ENCODE measurements around the gene NAB1.
A peak's percentile ranks its signal among the peaks of the same experiment; 100 is the strongest.

NAB1 gene

DNA sequence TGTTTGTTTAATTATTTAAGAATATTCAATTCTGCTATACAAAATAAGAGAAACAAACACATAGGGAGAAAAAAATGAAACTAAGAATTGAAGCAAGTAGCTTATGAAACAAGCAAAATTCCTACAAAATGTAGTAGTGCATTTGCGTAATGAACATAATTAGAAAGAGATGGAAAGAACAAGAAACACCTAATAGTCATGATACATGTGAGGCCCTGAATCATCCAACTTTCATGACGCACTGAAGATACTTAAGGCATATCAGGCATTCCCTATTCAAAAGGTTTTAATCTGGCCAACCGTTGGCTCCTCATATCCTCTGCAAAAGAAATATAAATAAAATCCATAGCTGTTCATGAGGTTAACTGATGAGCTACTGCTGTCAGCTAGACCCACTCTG lies 14.5 kb upstream of the NAB1 start:
- no peak for TF ChIP-seq CTCF (conservative IDR thresholded peaks at IDR 0.05; ENCODE audit: low read depth, low read length)
- no peak overlapping the region for H3K4me3 ChIP-seq (ENCODE audit: low read length)
- DNase-seq (ENCODE audit: low read depth) = no peak

- no peak overlapping the region for H3K4me3 ChIP-seq (ENCODE audit: low read length)
- no peak for DNase-seq (ENCODE audit: low read depth)
- TF ChIP-seq CTCF (conservative IDR thresholded peaks at IDR 0.05; ENCODE audit: low read depth, low read length) = peak; percentile 28
Observed at GRCh38 chr2:190635781-190636180, 13.1 kb upstream of the NAB1 start.

GRCh38 chr2:190636361-190636760 lies 12.5 kb upstream of the NAB1 start:
- DNase-seq (ENCODE audit: low read depth) = peak; percentile 80
- H3K4me3 ChIP-seq (ENCODE audit: low read length) = no peak overlapping the region
- no peak for TF ChIP-seq CTCF (conservative IDR thresholded peaks at IDR 0.05; ENCODE audit: low read depth, low read length)

GRCh38 chr2:190637281-190637734 lies 11.6 kb upstream of the NAB1 start:
- TF ChIP-seq CTCF (conservative IDR thresholded peaks at IDR 0.05; ENCODE audit: low read depth, low read length) = no peak
- peak; percentile 56 for DNase-seq (ENCODE audit: low read depth)

DNA sequence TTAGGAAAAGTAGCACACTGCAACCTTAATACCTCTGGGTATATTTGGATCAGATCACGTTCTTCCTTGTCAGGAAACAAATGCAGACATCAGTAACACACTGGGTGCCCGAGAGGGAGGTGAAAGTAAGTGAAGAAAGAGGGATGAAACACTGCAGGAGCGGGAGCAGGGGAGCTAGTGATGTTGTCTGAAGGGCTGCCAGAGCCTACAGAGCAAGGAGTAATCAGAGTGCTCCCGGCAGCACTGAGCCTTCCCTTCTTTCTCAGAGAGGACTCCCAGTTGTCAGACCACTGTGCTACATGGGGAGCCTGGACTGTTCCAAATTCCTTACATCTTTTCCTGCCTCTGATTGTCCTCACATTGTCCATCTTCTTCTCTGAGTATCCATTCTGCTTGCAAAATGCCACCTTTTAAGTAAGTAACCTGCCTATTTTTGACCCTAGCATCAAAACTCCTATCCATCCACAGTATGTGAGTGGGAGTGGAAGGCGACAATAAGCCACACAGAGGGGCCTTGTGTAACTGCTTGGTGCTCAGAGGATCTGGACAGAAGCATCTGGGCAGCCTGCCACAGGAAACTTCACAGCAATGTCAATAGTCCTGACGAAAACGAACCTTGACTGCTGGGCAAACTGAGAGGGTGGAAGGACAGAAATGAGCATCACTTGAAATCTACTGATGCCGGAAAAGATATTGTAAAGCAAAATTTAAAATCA lies 10.8 kb upstream of the NAB1 start:
- TF ChIP-seq CTCF (conservative IDR thresholded peaks at IDR 0.05; ENCODE audit: low read depth, low read length) = no peak
- DNase-seq (ENCODE audit: low read depth) = no peak
- no peak overlapping the region for H3K4me3 ChIP-seq (ENCODE audit: low read length)

More at GRCh38 chr2:190637281-190637734, 11.6 kb upstream of the NAB1 start:
- H3K4me3 ChIP-seq (ENCODE audit: low read length) = no peak overlapping the region

DNA sequence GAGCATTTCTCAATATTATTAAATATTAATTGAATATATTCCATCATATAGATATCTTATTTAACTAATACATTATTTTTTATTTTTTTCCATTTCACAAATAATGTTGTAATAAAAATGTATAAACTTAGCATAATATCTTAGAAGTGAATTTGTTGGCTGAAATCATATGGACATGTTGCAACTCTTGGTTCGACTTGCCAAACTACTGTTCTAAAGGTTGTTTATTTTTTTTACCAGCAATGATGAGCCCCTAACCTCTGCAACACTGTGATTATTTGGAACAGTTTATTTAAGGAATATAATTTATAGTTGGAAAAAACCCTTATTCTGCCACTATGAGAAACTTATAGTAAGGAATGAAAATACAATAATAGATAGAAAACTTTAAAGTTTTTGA lies 8.8 kb upstream of the NAB1 start:
- no peak for DNase-seq (ENCODE audit: low read depth)
- H3K4me3 ChIP-seq (ENCODE audit: low read length) = no peak overlapping the region
- no peak for TF ChIP-seq CTCF (conservative IDR thresholded peaks at IDR 0.05; ENCODE audit: low read depth, low read length)

- H3K4me3 ChIP-seq (ENCODE audit: low read length) = no peak overlapping the region
- no peak for TF ChIP-seq CTCF (conservative IDR thresholded peaks at IDR 0.05; ENCODE audit: low read depth, low read length)
Observed at GRCh38 chr2:190641469-190641868, 7.4 kb upstream of the NAB1 start.

More at GRCh38 chr2:190641469-190641868, 7.4 kb upstream of the NAB1 start:
- no peak for DNase-seq (ENCODE audit: low read depth)
